Trophoblast cell (in vitro differentiated cells and primary cell): ENCODE results near the gene ASXL2.
"Not testable (repeated sequence)": the region's sequence is repeated elsewhere in the genome, so short reads cannot be mapped to it uniquely, and the experiment has no call there.

Experiments used
- DNase-seq, 2 donors: peaks; one replicate each; pipeline ENCODE4 v3.0.0-alpha.2; 2016
- H2AFZ ChIP-seq: 2 replicates; pipeline ENCODE4 v1.6.1; 2013; ENCODE audit warnings: low read length, moderate library complexity, mild to moderate bottlenecking; ENCODE audit not compliant: insufficient read depth, poor library complexity
- H2AK5ac ChIP-seq: 2 replicates; pipeline ENCODE4 v1.6.1; 2013; ENCODE audit warnings: mild to moderate bottlenecking, low read length
- H2BK120ac ChIP-seq: 2 replicates; pipeline ENCODE4 v1.6.1; 2013; ENCODE audit warnings: low read length, mild to moderate bottlenecking, moderate library complexity; ENCODE audit not compliant: insufficient read depth, poor library complexity
- H2BK12ac ChIP-seq: 2 replicates; pipeline ENCODE4 v1.6.1; 2013; ENCODE audit warnings: mild to moderate bottlenecking, low read length, moderate library complexity
- H2BK5ac ChIP-seq: 2 replicates; pipeline ENCODE4 v1.6.1; 2013; ENCODE audit warnings: low read length, low read depth, moderate library complexity, mild to moderate bottlenecking; ENCODE audit not compliant: poor library complexity
- H3K14ac ChIP-seq: 2 replicates; pipeline ENCODE4 v1.6.1; 2013; ENCODE audit warnings: mild to moderate bottlenecking, low read length
- H3K18ac ChIP-seq: 2 replicates; pipeline ENCODE4 v1.6.1; 2013; ENCODE audit warnings: mild to moderate bottlenecking, low read length
- H3K23ac ChIP-seq: 2 replicates; pipeline ENCODE4 v1.6.1; 2013; ENCODE audit warnings: low read length
- H3K27ac ChIP-seq: 2 replicates; pipeline ENCODE4 v1.5.1; 2013; ENCODE audit warnings: low read depth, mild to moderate bottlenecking, inconsistent platforms, low read length, moderate library complexity
- H3K27me3 ChIP-seq: 2 replicates; pipeline ENCODE4 v1.6.1; 2013; ENCODE audit warnings: inconsistent platforms, mild to moderate bottlenecking, low read length, moderate library complexity; ENCODE audit not compliant: insufficient read depth
- H3K36me3 ChIP-seq, 2 experiments: 1 replicate in 1 of 2; 2 replicates in 1 of 2; pipeline ENCODE4 v1.6.1; 2013; ENCODE audit warnings: low read length in 2 of 2, mild to moderate bottlenecking in 2 of 2, moderate library complexity in 1 of 2; ENCODE audit not compliant: insufficient read depth in 2 of 2, control insufficient read depth in 1 of 2
- H3K4ac ChIP-seq: 2 replicates; pipeline ENCODE4 v1.6.1; 2013; ENCODE audit warnings: low read depth, mild to moderate bottlenecking, low read length, moderate library complexity
- H3K4me1 ChIP-seq, 2 experiments: 1 replicate in 1 of 2; 2 replicates in 1 of 2; pipeline ENCODE4 v1.6.1; 2013; ENCODE audit warnings: low read length in 2 of 2, mild to moderate bottlenecking in 2 of 2, moderate library complexity in 1 of 2; ENCODE audit not compliant: insufficient read depth in 2 of 2, control insufficient read depth in 1 of 2
- H3K4me2 ChIP-seq: 2 replicates; pipeline ENCODE4 v1.6.1; 2013; ENCODE audit warnings: inconsistent platforms, mild to moderate bottlenecking, low read length, moderate library complexity
- H3K4me3 ChIP-seq: 2 replicates; pipeline ENCODE4 v1.5.1; 2013; ENCODE audit warnings: mild to moderate bottlenecking, low read depth, low read length, inconsistent platforms
- H3K79me1 ChIP-seq: one replicate; pipeline ENCODE4 v1.6.1; 2013; ENCODE audit warnings: low read length
- H3K79me2 ChIP-seq: 2 replicates; pipeline ENCODE4 v1.6.1; 2013; ENCODE audit warnings: low read length, mild to moderate bottlenecking; ENCODE audit not compliant: control insufficient read depth, insufficient read depth, poor library complexity
- H3K9ac ChIP-seq: 2 replicates; pipeline ENCODE4 v1.6.1; 2013; ENCODE audit warnings: mild to moderate bottlenecking, low read length
- H3K9me3 ChIP-seq: 2 replicates; pipeline ENCODE4 v1.6.1; 2013; ENCODE audit warnings: low read depth, mild to moderate bottlenecking, control low read depth, inconsistent platforms, low read length; ENCODE audit not compliant: insufficient read depth
- H4K12ac ChIP-seq: 2 replicates; pipeline ENCODE4 v1.6.1; 2013; ENCODE audit warnings: low read depth, mild to moderate bottlenecking, low read length, moderate library complexity
- H4K8ac ChIP-seq: 2 replicates; pipeline ENCODE4 v1.6.1; 2013; ENCODE audit warnings: low read depth, mild to moderate bottlenecking, low read length, moderate library complexity
- H4K91ac ChIP-seq: one replicate; pipeline ENCODE4 v1.6.1; 2013; ENCODE audit warnings: low read depth, mild to moderate bottlenecking, low read length, moderate library complexity
- WGBS: extraction: QIAGEN DNeasy Blood & Tissue Kit; methylation state at CpG from one replicate; pipeline ENCODE4 v1.1.7; 2013; ENCODE audit warnings: missing lambda C conversion rate; ENCODE audit not compliant: insufficient read length, insufficient coverage; ENCODE audit errors: extremely low coverage; 5-methylcytosine and 5-hydroxymethylcytosine counted together

Gene ASXL2

DNA sequence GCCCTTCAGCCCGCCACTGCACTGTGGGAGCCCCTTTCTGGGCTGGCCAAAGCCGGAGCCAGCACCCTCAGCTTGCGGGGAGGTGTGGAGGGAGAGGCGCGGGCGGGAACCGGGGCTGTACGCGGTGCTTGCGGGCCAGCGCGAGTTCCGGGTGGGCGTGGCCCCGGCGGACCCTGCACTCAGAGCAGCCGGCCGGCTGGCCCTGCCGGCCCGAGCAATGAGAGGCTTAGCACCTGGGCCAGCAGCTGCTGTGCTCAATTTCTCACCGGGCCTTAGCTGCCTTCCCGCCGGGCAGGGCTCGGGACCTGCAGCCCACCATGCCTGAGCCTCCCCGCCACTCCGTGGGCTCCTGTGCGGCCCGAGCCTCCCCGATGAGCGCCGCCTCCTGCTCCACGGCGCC, 37.1 kb upstream of the ASXL2 start:
- H3K18ac ChIP-seq, H3K4me2 ChIP-seq, H3K27ac ChIP-seq, H3K9ac ChIP-seq, H3K9me3 ChIP-seq, H3K14ac ChIP-seq, H2BK5ac ChIP-seq, H3K79me2 ChIP-seq, H2BK12ac ChIP-seq, H3K4me1 ChIP-seq, H4K12ac ChIP-seq, H3K4ac ChIP-seq, H2BK120ac ChIP-seq, H3K79me1 ChIP-seq, H3K23ac ChIP-seq, H2AFZ ChIP-seq, H4K8ac ChIP-seq, H3K4me3 ChIP-seq, H4K91ac ChIP-seq, H3K27me3 ChIP-seq, H2AK5ac ChIP-seq, H3K36me3 ChIP-seq: not testable (repeated sequence)
- no CpG with 5 or more reads among the region's 33 CpGs for WGBS
- DNase-seq = peak in 1 of 2 donors; percentile 25

DNA sequence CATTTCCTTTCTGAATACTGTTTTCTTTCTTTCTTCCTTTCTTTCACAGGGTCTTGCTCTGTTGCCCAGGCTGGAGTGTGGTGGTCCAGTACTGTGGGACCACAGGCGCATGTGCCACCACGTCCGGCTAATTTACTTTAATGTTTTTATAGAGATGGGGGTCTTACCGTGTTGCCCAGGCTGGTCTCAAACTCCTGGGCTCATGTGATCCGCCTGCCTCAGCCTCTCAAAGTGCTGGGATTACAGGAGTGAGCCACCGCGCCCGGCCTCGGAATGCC, 35.3 kb upstream of the ASXL2 start:
- not testable (repeated sequence) for H3K79me2 ChIP-seq, H2BK12ac ChIP-seq, H3K14ac ChIP-seq, H2AK5ac ChIP-seq, H2BK5ac ChIP-seq, H3K36me3 ChIP-seq, H3K4me3 ChIP-seq, H3K9me3 ChIP-seq, H4K12ac ChIP-seq, H3K9ac ChIP-seq, H3K27ac ChIP-seq, H3K4ac ChIP-seq, H3K18ac ChIP-seq, H3K4me2 ChIP-seq, H3K23ac ChIP-seq, H3K27me3 ChIP-seq, H4K91ac ChIP-seq, H2AFZ ChIP-seq, H4K8ac ChIP-seq, H3K4me1 ChIP-seq, DNase-seq, H2BK120ac ChIP-seq, H3K79me1 ChIP-seq
- no CpG with 5 or more reads among the region's 9 CpGs for WGBS

DNA sequence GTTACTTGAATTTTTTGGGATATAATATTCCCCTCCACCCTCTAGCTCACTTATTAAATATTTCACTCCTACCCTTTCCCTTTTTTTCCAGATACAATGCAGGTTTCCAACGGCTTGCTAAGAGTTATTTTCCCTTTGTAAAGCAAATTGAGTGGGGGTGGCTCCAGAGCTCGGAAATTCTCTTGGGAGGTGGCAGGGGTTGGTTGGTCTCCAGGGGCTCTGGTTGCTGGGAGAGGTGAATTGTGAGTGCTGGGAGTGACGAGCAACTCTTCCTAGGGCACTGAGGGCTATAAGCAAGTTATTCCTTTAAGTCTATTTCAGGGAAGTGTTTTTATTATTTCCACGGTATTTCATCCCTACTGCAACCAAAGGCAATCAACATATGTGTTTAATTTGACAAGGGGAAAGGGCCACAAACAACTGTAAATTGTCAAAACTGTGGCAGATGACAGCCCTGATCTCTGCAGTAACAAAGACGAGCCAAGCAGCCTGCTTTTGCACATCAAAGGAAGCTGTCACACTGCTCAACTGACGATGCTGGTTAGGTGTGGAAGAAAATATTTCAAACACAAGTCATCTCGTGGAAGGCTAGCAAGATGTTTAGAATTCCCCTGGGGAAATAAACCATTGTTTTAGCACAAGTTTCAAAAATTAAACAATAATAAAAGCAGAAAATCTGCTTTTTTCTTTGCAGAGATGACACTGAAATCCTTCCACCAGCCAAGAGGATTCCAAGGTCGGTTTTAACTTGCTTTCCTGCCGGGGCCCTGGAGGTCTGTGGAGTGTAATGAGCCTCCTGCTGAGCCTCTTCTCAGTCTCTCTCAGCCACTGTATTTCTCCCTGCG, 34.8 kb upstream of the ASXL2 start:
- no peak overlapping the region for H2AFZ ChIP-seq
- H4K8ac ChIP-seq = no peak overlapping the region
- no peaks in the 10 kb centered on the region for H3K79me1 ChIP-seq
- no peak overlapping the region for H2AK5ac ChIP-seq
- H3K79me2 ChIP-seq = no peaks in the 10 kb centered on the region
- no peaks in the 10 kb centered on the region for H3K27me3 ChIP-seq
- no peak overlapping the region for H2BK5ac ChIP-seq
- H3K18ac ChIP-seq = no peak overlapping the region
- no peaks in the 10 kb centered on the region for H3K36me3 ChIP-seq
- no peak overlapping the region for H3K14ac ChIP-seq
- no peak overlapping the region for H2BK12ac ChIP-seq
- no peak overlapping the region for H3K27ac ChIP-seq
- H4K12ac ChIP-seq = no peak overlapping the region
- no peak overlapping the region for H2BK120ac ChIP-seq
- H3K4me2 ChIP-seq = peak overlapping the region; percentile 11
- H3K23ac ChIP-seq = no peak overlapping the region
- H3K9me3 ChIP-seq = peaks cover 4% of the 10 kb centered on the region
- H3K4me1 ChIP-seq = peaks cover 2 to 4% of the 10 kb centered on the region in 2 experiments
- H3K4ac ChIP-seq = no peak overlapping the region
- no peak overlapping the region for H3K4me3 ChIP-seq
- DNase-seq = peak; percentile 50 to 80
- WGBS = no CpG with 5 or more reads among the region's 10 CpGs
- no peak overlapping the region for H4K91ac ChIP-seq
- H3K9ac ChIP-seq = no peak overlapping the region

DNA sequence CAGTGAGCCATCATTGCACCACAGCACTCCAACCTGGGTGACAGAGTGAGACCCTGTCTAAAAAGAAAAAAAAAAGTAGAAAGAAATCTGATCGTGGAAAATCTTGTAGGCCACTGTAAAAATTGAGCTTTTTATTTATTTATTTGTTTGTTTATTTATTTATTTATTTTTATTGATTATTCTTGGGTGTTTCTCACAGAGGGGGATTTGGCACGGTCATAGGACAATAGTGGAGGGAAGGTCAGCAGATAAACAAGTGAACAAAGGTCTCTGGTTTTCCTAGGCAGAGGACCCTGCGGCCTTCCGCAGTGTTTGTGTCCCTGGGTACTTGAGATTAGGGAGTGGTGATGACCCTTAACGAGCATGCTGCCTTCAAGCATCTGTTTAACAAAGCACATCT, 31.3 kb upstream of the ASXL2 start:
- not testable (repeated sequence) for H3K4me1 ChIP-seq, H2AK5ac ChIP-seq, H3K4ac ChIP-seq, H3K79me1 ChIP-seq, H3K27ac ChIP-seq, H3K18ac ChIP-seq, H4K12ac ChIP-seq, H3K9me3 ChIP-seq, H3K23ac ChIP-seq, H3K79me2 ChIP-seq, H2AFZ ChIP-seq, H3K14ac ChIP-seq, H3K4me2 ChIP-seq, H3K27me3 ChIP-seq, H3K4me3 ChIP-seq, H2BK5ac ChIP-seq, H2BK12ac ChIP-seq, H2BK120ac ChIP-seq, H4K91ac ChIP-seq, H3K9ac ChIP-seq, H3K36me3 ChIP-seq, DNase-seq, H4K8ac ChIP-seq
- WGBS = no CpG with 5 or more reads among the region's 5 CpGs
